HCT116 (cell line): Measurements from ENCODE around the gene CRMP1. TPM values are rescaled to one million over a fixed set of nuclear protein-coding genes. Genes with fewer than 3 reads are reported as not detected.

Source experiments
- ATAC-seq: fragments of 200-7000 bp; cut with Tn5 transposase; 2 replicates; pipeline ENCODE4 v1.9.1; 2020; ENCODE audit warnings: mild to moderate bottlenecking, moderate library complexity
- BruUV-seq: library from RNA; stranded (reverse); fragments of 400-500 nt; replicated peaks from 2 replicates; lab custom pipeline; 2021; lab: Mats Ljungman, UMichigan
- CTCF ChIA-PET: fragments of 300-600 bp; sonication (Branson Sonifier 250); formaldehyde crosslinking; loops from one replicate; lab custom pipeline; 2021; ENCODE audit warnings: antibody characterized with exemption; lab: Charles Lee
- POLR2A ChIA-PET: fragments of 300-600, 350-600 bp; sonication (Branson Sonifier 250); formaldehyde crosslinking; loops from one replicate; lab custom pipeline; 2021; ENCODE audit warnings: antibody characterized with exemption; lab: Charles Lee
- RAD21 ChIA-PET, 2 experiments: fragments of 300-600 bp; sonication (Branson Sonifier 250); formaldehyde crosslinking; loops; one replicate each; lab custom pipeline; 2023; ENCODE audit warnings: low total read pairs in 2 of 2; ENCODE audit not compliant: uncharacterized antibody in 2 of 2, unreplicated experiment in 2 of 2, low non-redundant PET in 1 of 2; lab: Charles Lee
- DNase-seq: peaks from one replicate; pipeline ENCODE4 v3.0.0-alpha.2; 2010; ENCODE audit warnings: low read depth, low spot score
- H2AFZ ChIP-seq: fragments of 200-600 bp; shearing (Covaris generic), sonication (generic); 2 replicates; pipeline ENCODE4 v1.6.1; 2017; ENCODE audit warnings: low read depth, mixed run types, mixed read lengths, antibody characterized with exemption, low read length; ENCODE audit not compliant: poor library complexity, severe bottlenecking
- H3K27ac ChIP-seq: 2 replicates; pipeline ENCODE4 v1.5.1; 2012; ENCODE audit warnings: low read depth, low read length
- H3K27me3 ChIP-seq: fragments of 200-600 bp; sonication (generic); 2 replicates; pipeline ENCODE4 v1.6.1; 2016; ENCODE audit warnings: mixed run types, low read length, mixed read lengths; ENCODE audit not compliant: insufficient read depth
- H3K36me3 ChIP-seq, 2 experiments: fragments of 200-500 bp in 1 of 2; fragments of 200-600 bp in 1 of 2; sonication (Bioruptor generic) in 1 of 2; sonication (generic) in 1 of 2; 2 replicates each; pipeline versions ENCODE4 v1.5.1 to v1.6.1; 2014 to 2016; ENCODE audit warnings: low read length in 2 of 2, inconsistent platforms in 1 of 2, mixed read lengths in 1 of 2, mixed run types in 1 of 2; ENCODE audit not compliant: insufficient read depth in 2 of 2, control insufficient read depth in 1 of 2
- H3K4me1 ChIP-seq, 2 experiments: fragments of 200-600 bp in 1 of 2; sonication (generic) in 1 of 2; 2 replicates each; pipeline versions ENCODE4 v1.5.1 to v1.6.1; 2012 to 2017; ENCODE audit warnings: low read length in 2 of 2, inconsistent platforms in 1 of 2, mild to moderate bottlenecking in 1 of 2, mixed read lengths in 1 of 2, mixed run types in 1 of 2, moderate library complexity in 1 of 2; ENCODE audit not compliant: insufficient read depth in 2 of 2, control insufficient read depth in 1 of 2
- H3K4me2 ChIP-seq: fragments of 200-600 bp; sonication (generic); 2 replicates; pipeline ENCODE4 v1.6.1; 2017; ENCODE audit warnings: mixed run types, low read length, mixed read lengths
- H3K4me3 ChIP-seq, 2 experiments: fragments of 200-600 bp in 1 of 2; sonication (generic) in 1 of 2; replicated peaks in 1 of 2; 2 replicates each; pipeline ENCODE4 v1.5.1; 2011 to 2016; ENCODE audit warnings: low read length in 2 of 2, control low read depth in 1 of 2, low read depth in 1 of 2, mild to moderate bottlenecking in 1 of 2, mixed read lengths in 1 of 2, mixed run types in 1 of 2
- H3K79me2 ChIP-seq: fragments of 200-600 bp; sonication (generic); 2 replicates; pipeline ENCODE4 v1.6.1; 2017; ENCODE audit warnings: mild to moderate bottlenecking, mixed run types, low read length, moderate library complexity, mixed read lengths; ENCODE audit not compliant: insufficient read depth
- H3K9ac ChIP-seq: fragments of 200-600 bp; sonication (generic); 2 replicates; pipeline ENCODE4 v1.6.1; 2016; ENCODE audit warnings: low read length, mixed read lengths
- H3K9me2 ChIP-seq: fragments of 200-600 bp; sonication (generic), shearing (Covaris generic); 2 replicates; pipeline ENCODE4 v1.6.1; 2017; ENCODE audit warnings: mixed run types, mild to moderate bottlenecking, moderate library complexity; ENCODE audit not compliant: insufficient read depth
- H3K9me3 ChIP-seq, 2 experiments: fragments of 200-500 bp in 1 of 2; fragments of 200-600 bp in 1 of 2; sonication (Bioruptor generic) in 1 of 2; sonication (generic) in 1 of 2; 2 replicates each; pipeline ENCODE4 v1.6.1; 2014 to 2017; ENCODE audit warnings: low read length in 2 of 2, mixed read lengths in 2 of 2, inconsistent platforms in 1 of 2, low read depth in 1 of 2, mild to moderate bottlenecking in 1 of 2, mixed run types in 1 of 2, moderate library complexity in 1 of 2; ENCODE audit not compliant: control insufficient read depth in 1 of 2, insufficient read depth in 1 of 2
- H4K20me1 ChIP-seq: fragments of 200-600 bp; sonication (generic), shearing (Covaris generic); 2 replicates; pipeline ENCODE4 v1.6.1; 2017; ENCODE audit warnings: mixed run types, mild to moderate bottlenecking, moderate library complexity; ENCODE audit not compliant: insufficient read depth
- ATF3 ChIP-seq: IDR thresholded peaks from 2 replicates; pipeline ENCODE4 v1.6.1; 2012
- CBX3 ChIP-seq: IDR thresholded peaks from 2 replicates; pipeline ENCODE4 v1.6.1; 2012; ENCODE audit warnings: low read depth
- CEBPB ChIP-seq: IDR thresholded peaks from 2 replicates; pipeline ENCODE4 v1.6.1; 2012; ENCODE audit warnings: low read depth
- REST ChIP-seq: IDR thresholded peaks from 2 replicates; pipeline ENCODE4 v1.6.1; 2012; ENCODE audit warnings: low read depth
- SP1 ChIP-seq: IDR thresholded peaks from 2 replicates; pipeline ENCODE4 v1.6.1; 2012; ENCODE audit warnings: low read depth
- ZNF274 ChIP-seq: fragments of 200-500 bp; sonication (Bioruptor generic); IDR thresholded peaks from 2 replicates; pipeline ENCODE4 v1.6.1; 2014; ENCODE audit warnings: mild to moderate bottlenecking, low read depth, low read length, inconsistent platforms
- intact Hi-C: fragments of 100-400 bp; cut with micrococcal nuclease; formaldehyde crosslinking; loops from 2 replicates; pipeline ENCODE4 v1.10.0; 2022
- total RNA-seq: library from RNA; stranded (reverse); gene quantifications from one replicate; pipeline ENCODE4 v1.2.1, GENCODE V29; 2021; ENCODE audit not compliant: unreplicated experiment

The CRMP1 gene
- total RNA-seq, 1 experiment from 2014 or later, result not detected

- TF ChIP-seq SP1, result no peak
- TF ChIP-seq ZNF274, result no peak
- no peak for TF ChIP-seq ATF3
- TF ChIP-seq CEBPB, result no peak
These were observed 4.8 kb upstream of the CRMP1 start (continued) for GRCh38 chr4:5897674-5898073.

- TF ChIP-seq REST (no peak), CBX3 (no peak)
- TF ChIP-seq, all 23 proteins: peak for 0
- H2AFZ ChIP-seq, result no peak overlapping the region
- RAD21 ChIA-PET, result no interaction called here
- BruUV-seq, result no TSS peak
- no peak for ATAC-seq
- no peak overlapping the region for H3K9ac ChIP-seq
- POLR2A ChIA-PET, result no interaction called here
- H3K4me2 ChIP-seq, result no peak overlapping the region
- intact Hi-C loops, result no loop called here
- H3K27me3 ChIP-seq, result peaks cover 57% of the 10 kb centered on the region
- H3K36me3 ChIP-seq, result no peaks in the 10 kb centered on the region
- DNase-seq, result no peak
- no peaks in the 10 kb centered on the region for H3K9me3 ChIP-seq
- CTCF ChIA-PET, result no interaction called here
- no peaks in the 10 kb centered on the region for H3K4me1 ChIP-seq
- no peaks in the 10 kb centered on the region for H3K9me2 ChIP-seq
- H3K4me3 ChIP-seq, result no peak overlapping the region
- no peaks in the 10 kb centered on the region for H4K20me1 ChIP-seq
- H3K79me2 ChIP-seq, result no peaks in the 10 kb centered on the region
- no peak overlapping the region for H3K27ac ChIP-seq
These were observed 2.4 kb upstream of the CRMP1 start for GRCh38 chr4:5895287-5895686.
